ENCODE data around the gene MYBPHL. TPM values are rescaled to one million over a fixed set of nuclear protein-coding genes. Genes with fewer than 3 reads are reported as not detected.

MYBPHL gene
- 0.23 TPM in 1 of 2 replicates, not detected in the other for total RNA-seq (2014; rRNA removed)
- polyA plus RNA-seq (2012) = 0.34 TPM

DNA sequence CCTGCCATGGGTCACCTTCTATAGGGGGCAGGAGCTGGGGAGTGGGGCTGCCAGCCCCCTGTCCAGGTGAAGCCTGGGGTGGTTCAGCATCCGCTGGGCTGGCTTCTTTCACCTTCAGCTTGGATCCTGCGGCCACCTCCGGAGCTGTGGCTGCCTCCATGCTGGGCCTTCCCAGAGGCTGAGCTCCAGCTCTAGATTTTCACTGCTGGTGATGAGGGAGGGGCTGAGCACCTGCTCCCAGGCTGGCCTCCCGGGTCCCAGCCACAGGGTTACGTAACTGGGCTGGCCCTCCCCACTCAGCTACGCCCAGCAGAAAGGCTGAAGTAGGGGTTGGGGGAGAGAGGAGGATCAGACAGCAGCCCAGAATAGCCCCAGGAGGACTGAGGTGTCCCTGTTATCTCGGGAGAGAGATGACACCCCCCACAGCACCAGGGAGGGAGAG is at the start of gene MYBPHL:
Gene MYBPHL, minus strand, starts transcription at position 180 of the 442 bp plus-strand sequence. Its CDS starts 20 bp downstream, at position 160.
- no peak for DNase-seq (ENCODE audit: low read depth)

DNA sequence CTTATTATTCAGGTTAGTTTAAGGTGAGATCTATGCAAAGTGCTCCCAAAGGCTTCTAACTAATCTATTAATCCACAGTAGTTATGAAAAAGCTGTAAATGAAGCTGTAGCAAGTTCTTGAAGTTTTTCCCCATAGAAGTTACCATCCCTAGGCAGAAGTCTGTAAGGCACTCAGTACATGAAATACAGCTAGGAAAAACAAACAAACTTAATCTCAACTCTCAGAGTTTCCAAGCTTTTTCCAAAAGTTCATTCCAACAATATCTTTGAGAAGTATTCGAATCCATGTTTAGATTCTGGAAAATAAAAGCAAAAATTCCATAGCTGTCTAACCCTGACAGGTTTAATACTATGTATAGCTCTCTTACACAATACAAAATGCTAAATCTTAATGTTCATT is 49.7 kb upstream of the MYBPHL start:
- DNase-seq (ENCODE audit: low read depth) = no peak

DNA sequence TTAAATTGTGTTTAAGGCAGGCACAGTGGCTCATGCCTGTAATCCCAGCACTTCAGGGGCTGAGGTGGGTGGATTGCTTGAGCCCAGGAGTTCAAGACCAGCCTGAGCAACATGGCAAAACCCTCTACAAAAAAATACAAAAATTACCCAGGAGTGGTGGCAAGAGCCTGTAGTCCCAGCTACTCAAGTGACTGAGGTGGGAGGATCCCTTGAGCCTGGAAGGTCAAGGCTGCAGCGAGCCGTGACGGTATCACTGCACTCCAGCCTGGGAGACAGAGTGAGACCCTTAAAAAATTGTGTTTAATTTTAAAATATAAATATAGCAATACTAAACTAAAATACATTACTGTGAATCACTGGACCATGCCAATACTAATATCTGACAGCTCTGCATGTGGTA is 48.1 kb upstream of the MYBPHL start:
- DNase-seq (ENCODE audit: low read depth) = no peak

GRCh38 chr1:109351457-109351856 is 44.6 kb upstream of the MYBPHL start:
- no peak for DNase-seq (ENCODE audit: low read depth)

DNA sequence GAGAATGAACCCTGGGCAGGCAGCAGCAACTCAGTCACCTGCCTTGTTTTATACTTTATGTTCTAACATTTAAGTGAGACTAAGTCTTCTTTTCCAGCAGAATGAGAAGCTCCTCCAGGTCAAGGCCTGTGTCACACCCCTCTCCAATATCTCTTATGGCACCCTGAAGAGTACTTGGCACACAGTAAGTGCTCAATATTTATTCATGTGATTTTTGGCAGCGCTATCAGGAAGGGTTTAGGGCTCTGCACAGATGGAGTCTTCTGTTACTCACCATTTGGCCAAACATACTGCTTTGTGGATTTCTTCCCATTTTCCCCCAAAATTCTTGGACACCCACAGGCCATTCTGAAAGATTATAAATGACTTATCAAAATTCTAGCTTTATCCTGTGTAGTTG is 43.8 kb upstream of the MYBPHL start:
- no peak for DNase-seq (ENCODE audit: low read depth)

GRCh38 chr1:109350182-109350581 is 43.4 kb upstream of the MYBPHL start:
- DNase-seq (ENCODE audit: low read depth) = no peak

- DNase-seq (ENCODE audit: low read depth) = no peak
Observed at GRCh38 chr1:109347511-109347910, 40.7 kb upstream of the MYBPHL start.

GRCh38 chr1:109341944-109342930 is 35.4 kb upstream of the MYBPHL start:
- no peak for DNase-seq (ENCODE audit: low read depth)

DNA sequence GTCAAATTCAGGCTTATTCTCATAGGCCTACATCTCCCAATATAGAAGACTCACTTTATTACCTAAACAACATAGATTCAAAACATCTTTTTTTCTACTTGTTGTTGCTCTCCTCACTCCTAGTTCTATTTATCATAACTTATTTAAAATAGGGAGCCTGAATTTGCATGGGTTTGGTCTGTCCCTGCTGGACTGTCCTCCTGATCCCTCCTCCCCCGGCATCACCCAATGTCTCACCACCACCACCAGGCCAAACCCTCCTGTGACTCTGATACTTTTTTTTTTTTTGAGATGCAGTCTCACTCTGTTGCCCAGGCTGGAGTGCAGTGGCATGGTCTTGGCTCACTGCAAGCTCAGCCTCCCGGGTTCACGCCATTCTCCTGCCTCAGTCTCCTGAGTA is 31.8 kb upstream of the MYBPHL start:
- no peak for DNase-seq (ENCODE audit: low read depth)

DNA sequence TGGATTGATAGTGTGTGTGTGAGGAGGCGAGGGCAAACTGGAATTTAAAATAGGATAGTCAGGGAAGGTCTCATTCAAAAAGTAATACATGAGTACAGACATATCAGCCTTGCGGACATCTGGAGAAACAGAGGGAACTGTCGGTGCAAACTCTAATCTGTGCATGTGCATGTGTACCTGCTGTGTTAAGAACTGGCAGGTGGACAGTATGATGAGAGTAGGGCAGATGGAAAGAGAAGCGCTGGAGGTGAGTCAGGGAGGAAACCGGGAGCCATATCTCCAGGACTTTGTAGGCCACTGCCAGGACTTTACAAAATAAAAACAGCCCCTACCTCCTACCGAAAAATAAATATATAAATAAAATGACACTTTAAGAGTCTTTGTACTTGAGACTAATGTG is 31.3 kb upstream of the MYBPHL start:
- DNase-seq (ENCODE audit: low read depth) = no peak

DNA sequence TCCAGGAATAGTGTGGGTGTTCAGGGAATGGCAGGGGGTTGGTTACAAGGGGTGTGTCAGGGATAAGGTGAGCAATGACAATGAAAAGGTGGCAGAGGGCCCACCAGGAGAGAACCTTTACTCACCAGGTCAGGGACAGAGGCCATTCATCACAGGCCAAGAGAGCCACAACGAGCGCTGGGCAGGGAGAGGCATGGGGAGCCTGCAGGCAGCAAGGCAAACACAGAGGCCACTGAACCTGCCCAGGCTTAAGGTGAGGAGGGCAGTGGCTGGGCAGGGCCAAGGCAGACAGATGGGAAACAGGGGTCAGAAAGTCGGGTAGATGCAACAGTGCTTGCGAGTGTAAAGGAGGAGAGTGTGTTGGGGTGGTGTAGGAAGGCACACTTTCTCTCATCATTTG is 28.3 kb upstream of the MYBPHL start:
- DNase-seq (ENCODE audit: low read depth) = no peak

- DNase-seq (ENCODE audit: low read depth) = no peak
Observed at GRCh38 chr1:109331113-109331512, 24.3 kb upstream of the MYBPHL start.

- no peak for DNase-seq (ENCODE audit: low read depth)
Observed at GRCh38 chr1:109327285-109327684, 20.5 kb upstream of the MYBPHL start.

DNA sequence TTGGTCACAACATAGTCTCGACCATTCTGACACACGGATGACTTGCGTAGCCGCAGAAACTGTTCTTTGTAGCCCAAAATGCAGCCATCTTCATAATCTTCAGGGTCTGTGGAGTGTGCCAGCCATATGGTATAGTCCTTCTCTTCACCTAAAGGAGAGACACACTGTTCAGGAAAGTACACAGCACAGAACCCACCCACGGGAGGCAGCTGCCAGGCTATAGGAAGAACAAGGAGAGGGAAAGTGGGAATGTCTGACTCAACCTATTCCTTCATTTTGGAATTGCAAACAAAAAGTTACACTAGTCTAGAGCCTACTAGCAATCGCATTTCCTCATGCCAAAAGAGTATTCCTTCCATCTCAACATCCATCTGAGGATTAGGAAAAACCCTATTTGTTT is 16.2 kb upstream of the MYBPHL start:
- no peak for DNase-seq (ENCODE audit: low read depth)

GRCh38 chr1:109319114-109319513 is 12.3 kb upstream of the MYBPHL start:
- DNase-seq (ENCODE audit: low read depth) = no peak

- no peak for DNase-seq (ENCODE audit: low read depth)
Observed at GRCh38 chr1:109316506-109316905, 9.7 kb upstream of the MYBPHL start.

DNA sequence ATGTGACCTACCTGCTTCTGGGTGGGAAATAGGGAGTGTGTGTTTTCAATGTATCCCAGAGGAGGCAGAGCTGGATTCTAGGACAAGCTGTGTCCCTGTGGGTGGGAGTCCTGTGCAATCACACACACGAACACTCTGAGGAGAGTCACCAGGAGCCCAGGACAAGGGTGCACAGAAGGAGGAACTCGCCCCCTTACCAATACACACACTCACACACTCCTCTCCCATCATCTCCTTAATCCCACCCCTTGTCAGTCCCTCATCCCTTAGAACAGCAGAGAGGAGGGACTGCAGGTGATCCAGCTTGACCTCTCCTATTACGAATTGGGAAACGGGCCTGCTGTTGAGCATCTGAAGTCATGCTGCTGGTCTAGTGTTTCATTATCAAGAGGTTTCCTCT is 8.5 kb upstream of the MYBPHL start:
- no peak for DNase-seq (ENCODE audit: low read depth)

DNA sequence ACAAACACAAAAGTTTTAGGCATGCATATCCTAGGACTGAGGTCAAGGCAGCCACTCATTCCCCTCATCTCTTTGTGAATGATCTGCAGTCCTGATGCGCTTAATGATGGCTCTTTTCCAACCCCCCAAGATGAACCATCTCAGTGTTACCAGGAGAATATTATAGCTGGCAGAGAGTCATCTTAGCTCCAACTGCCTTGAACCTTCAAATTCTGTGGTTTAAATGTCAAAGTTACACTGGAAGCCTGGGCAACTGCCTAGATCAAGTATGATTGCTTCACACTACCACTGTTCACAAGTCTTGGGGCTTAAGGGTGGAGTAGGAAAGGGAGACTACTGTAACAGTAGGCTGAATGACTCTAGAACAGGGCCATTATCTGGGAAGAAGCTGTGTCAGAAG is 8.0 kb upstream of the MYBPHL start:
- DNase-seq (ENCODE audit: low read depth) = peak; percentile 80

DNA sequence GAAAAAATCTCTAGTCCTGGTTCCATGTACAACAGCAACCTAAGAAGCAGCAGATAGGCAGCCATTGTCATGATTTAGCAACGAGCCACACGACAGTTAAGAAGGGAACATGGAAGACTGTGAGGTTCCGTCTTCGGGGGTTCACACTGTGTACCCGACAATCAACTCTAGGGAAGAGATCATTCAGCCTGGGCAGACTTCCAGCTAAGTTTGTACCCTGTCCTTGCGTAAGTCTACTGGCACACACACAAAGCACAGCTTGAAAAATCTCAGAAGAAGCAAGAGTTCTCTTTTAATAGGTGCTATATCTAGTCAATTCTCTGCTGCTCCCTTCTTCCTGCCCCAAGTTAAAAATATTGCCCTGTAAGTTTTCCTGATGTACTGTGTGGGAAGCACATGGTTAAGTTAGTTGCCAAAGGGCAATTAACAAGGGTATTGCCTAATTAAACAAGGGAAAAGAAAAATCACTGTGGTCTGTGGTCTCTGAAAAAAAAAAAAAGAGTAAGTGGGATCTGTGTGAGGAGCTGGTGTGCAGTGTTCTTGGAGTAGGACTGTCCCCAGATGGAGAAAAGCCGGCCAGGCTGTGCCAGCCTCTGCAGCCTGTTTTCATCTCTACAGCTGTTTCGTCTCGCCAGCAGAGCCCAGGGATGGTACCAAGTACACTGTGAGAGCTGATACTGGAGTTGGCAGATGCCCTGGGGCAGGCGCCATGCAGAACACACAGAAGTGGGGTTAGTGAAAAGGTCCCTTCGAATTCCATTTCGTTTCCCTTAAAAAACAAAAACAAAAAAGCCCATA is 6.4 kb upstream of the MYBPHL start:
- DNase-seq (ENCODE audit: low read depth) = peak; percentile 64

- peak; percentile 85 for DNase-seq (ENCODE audit: low read depth)
Observed at GRCh38 chr1:109312246-109312645, 5.4 kb upstream of the MYBPHL start.

- DNase-seq (ENCODE audit: low read depth) = no peak
Observed at GRCh38 chr1:109309347-109309746, 2.5 kb upstream of the MYBPHL start.

DNA sequence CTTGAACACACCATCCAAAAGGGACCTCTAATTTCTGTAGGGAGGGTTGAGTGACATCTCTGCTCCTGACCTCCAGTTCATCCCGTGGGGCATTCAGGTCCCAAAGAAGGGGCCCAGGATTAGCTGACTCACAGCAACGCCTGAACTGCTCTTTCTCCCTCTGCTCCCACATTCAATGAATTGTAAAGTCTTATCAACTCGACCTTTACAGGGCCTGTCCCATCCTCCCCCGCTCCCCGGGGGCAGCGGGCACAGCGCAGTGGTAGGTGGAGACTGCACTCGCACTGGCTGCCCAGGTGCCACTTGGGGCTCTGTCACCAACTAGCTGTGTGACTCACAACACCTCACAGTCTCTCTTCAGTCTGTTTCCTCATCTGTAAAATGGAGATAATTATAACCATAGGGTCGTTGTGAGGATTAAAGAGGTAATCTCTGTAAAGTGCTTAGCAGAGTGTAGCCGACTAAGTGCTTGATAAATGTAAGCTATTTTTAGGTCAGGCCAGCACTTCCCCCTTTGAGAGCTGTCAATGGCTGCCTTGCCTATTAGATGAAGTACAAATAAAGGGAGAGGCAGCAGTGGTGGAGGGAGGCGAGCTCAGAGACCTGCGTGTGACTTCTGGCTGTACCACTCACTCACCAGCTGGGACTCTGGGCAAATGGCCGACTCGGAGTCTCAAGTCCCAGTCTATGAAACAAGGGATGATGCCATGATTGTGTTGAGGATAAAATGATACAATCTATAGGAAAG is 637 bp upstream of the MYBPHL start:
- DNase-seq (ENCODE audit: low read depth) = no peak
